Measurements from ENCODE around the gene C6orf163. TPM values are rescaled to one million over a fixed set of nuclear protein-coding genes. Genes with fewer than 3 reads are reported as not detected.
"Not testable (repeated sequence)": the region's sequence is repeated elsewhere in the genome, so short reads cannot be mapped to it uniquely, and the experiment has no call there.

Gene C6orf163
- total RNA-seq: 1 to 10 TPM; 2.7 to 3.7 TPM
- long read RNA-seq, partial matches to known transcripts: 0 of 2 reads
- long read RNA-seq, other reads (novel, unspliced or antisense): 2 of 2 reads

GRCh38 chr6:87344731-87345130, at the start of gene C6orf163:
C6orf163 (plus strand) TSS chr6:87344813; CDS start chr6:87345100, 287 bp downstream.
- intact Hi-C loops (cut with DNase I, micrococcal nuclease): no loop called here
- no peak for DNase-seq
- ATAC-seq: no peak

GRCh38 chr6:87297119-87297518, 47.5 kb upstream of the C6orf163 start:
- ATAC-seq: no peak
- no peak for DNase-seq
- intact Hi-C loops (cut with DNase I, micrococcal nuclease): no loop called here

GRCh38 chr6:87301277-87301676, 43.3 kb upstream of the C6orf163 start:
- DNase-seq; intact Hi-C loops (cut with DNase I, micrococcal nuclease); ATAC-seq: not testable (repeated sequence)

GRCh38 chr6:87308970-87309369, 35.6 kb upstream of the C6orf163 start:
- intact Hi-C loops (cut with DNase I, micrococcal nuclease): no loop called here
- ATAC-seq: no peak
- no peak for DNase-seq

GRCh38 chr6:87312860-87313259, 31.8 kb upstream of the C6orf163 start:
- no peak for ATAC-seq
- no peak for DNase-seq
- intact Hi-C loops (cut with DNase I, micrococcal nuclease): no loop called here

- intact Hi-C loops (cut with DNase I, micrococcal nuclease): no loop called here
- no peak for DNase-seq
- no peak for ATAC-seq
Measured at GRCh38 chr6:87315071-87315470, 29.5 kb upstream of the C6orf163 start.

- DNase-seq (no peak), ATAC-seq (no peak)
- intact Hi-C loops (cut with DNase I, micrococcal nuclease): no loop called here
Measured at GRCh38 chr6:87319271-87319987, 25.2 kb upstream of the C6orf163 start.

GRCh38 chr6:87322304-87323212, 22.1 kb upstream of the C6orf163 start, which contains the start of gene SMIM8:
SMIM8 (plus strand) TSS chr6:87322588; CDS start chr6:87337032, 14,444 bp downstream.
- peak; percentile 84 to 89 for DNase-seq
- peak; percentile 100 for ATAC-seq
- intact Hi-C loops (cut with DNase I, micrococcal nuclease): no loop called here

- DNase-seq; intact Hi-C loops (cut with DNase I, micrococcal nuclease); ATAC-seq: not testable (repeated sequence)
Measured at GRCh38 chr6:87323880-87324279, 20.7 kb upstream of the C6orf163 start.

GRCh38 chr6:87330961-87331360, 13.7 kb upstream of the C6orf163 start:
- ATAC-seq (no peak), DNase-seq (no peak)
- intact Hi-C loops (cut with DNase I, micrococcal nuclease): no loop called here

- intact Hi-C loops (cut with DNase I, micrococcal nuclease): no loop called here
- DNase-seq: no peak
- no peak for ATAC-seq
Measured at GRCh38 chr6:87333033-87333432, 11.6 kb upstream of the C6orf163 start.

- intact Hi-C loops (cut with DNase I, micrococcal nuclease): no loop called here
- DNase-seq (no peak), ATAC-seq (no peak)
Measured at GRCh38 chr6:87333591-87334181, 10.9 kb upstream of the C6orf163 start.

GRCh38 chr6:87334683-87335082, 9.9 kb upstream of the C6orf163 start:
- DNase-seq (no peak), ATAC-seq (no peak)
- intact Hi-C loops (cut with DNase I, micrococcal nuclease): no loop called here

- ATAC-seq (no peak), DNase-seq (no peak)
- intact Hi-C loops (cut with DNase I, micrococcal nuclease): no loop called here
Measured at GRCh38 chr6:87336367-87336766, 8.2 kb upstream of the C6orf163 start.

- DNase-seq: no peak
- intact Hi-C loops (cut with DNase I, micrococcal nuclease): no loop called here
- no peak for ATAC-seq
Measured at GRCh38 chr6:87340230-87340629, 4.4 kb upstream of the C6orf163 start.

GRCh38 chr6:87341158-87341557, 3.5 kb upstream of the C6orf163 start:
- DNase-seq (no peak), ATAC-seq (no peak)
- intact Hi-C loops (cut with DNase I, micrococcal nuclease): no loop called here

- intact Hi-C loops (cut with DNase I, micrococcal nuclease): no loop called here
- no peak for ATAC-seq
- no peak for DNase-seq
Measured at GRCh38 chr6:87341899-87342298, 2.7 kb upstream of the C6orf163 start.

- intact Hi-C loops (cut with DNase I, micrococcal nuclease): no loop called here
- DNase-seq (no peak), ATAC-seq (no peak)
Measured at GRCh38 chr6:87342829-87343228, 1.8 kb upstream of the C6orf163 start.

GRCh38 chr6:87346700-87347099, 2.1 kb downstream of the C6orf163 start:
- DNase-seq (no peak), ATAC-seq (no peak)
- intact Hi-C loops (cut with DNase I, micrococcal nuclease): no loop called here

Data from left colon (tissue), 2 donors.